ENCODE results near the gene COL28A1.

DNA sequence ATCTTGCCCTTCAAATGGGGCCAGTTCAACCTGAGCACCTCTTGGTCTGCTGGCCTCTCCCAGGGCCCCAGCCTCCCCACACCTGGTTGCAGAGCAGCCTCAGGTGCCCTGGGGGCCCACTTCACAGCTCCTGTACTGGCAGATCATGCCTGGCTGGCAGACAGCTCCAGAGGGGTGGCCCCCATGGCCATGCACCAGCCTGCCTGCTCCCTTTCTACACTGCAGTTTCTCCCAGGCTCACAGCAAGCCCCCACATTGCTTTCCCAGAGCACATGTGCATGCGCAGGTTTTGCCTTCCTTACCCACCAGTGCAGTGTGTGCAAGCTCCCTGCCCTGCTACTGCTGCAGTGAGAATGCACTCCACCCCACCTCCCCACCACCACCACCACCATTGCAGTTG lies 21.2 kb upstream of the COL28A1 start:
- TF ChIP-seq YY1 (IDR thresholded peaks at IDR 0.05; ENCODE audit: insufficient read depth, insufficient read length) (no peak), ZNF274 (IDR thresholded peaks at IDR 0.05; ENCODE audit: low read depth, low read length) (no peak), SUZ12 (IDR thresholded peaks at IDR 0.05; ENCODE audit: extremely low read depth, insufficient read depth, insufficient read length) (no peak)

Data from NT2/D1 (cell line).